Neural crest cell (in vitro differentiated cells): ENCODE data around the gene SH3RF3. TPM values are rescaled to one million over a fixed set of nuclear protein-coding genes. Genes with fewer than 3 reads are reported as not detected.

Source experiments
- DNase-seq: peaks from one replicate; pipeline ENCODE4 v3.0.0; 2021; ENCODE audit warnings: low read depth, mixed read lengths, low spot score
- H3K27ac Mint-ChIP-seq: one replicate; pipeline ENCODE4 v1.8.0; 2021; ENCODE audit warnings: mild to moderate bottlenecking, mixed read lengths; ENCODE audit not compliant: unreplicated experiment
- H3K27me3 Mint-ChIP-seq: 2 replicates; pipeline ENCODE4 v1.8.0; 2021; ENCODE audit warnings: low read depth, mild to moderate bottlenecking, mixed read lengths
- H3K36me3 Mint-ChIP-seq: 2 replicates; pipeline ENCODE4 v1.8.0; 2021; ENCODE audit warnings: low read depth, mild to moderate bottlenecking, mixed read lengths
- H3K4me1 Mint-ChIP-seq: 2 replicates; pipeline ENCODE4 v1.8.0; 2021; ENCODE audit warnings: mixed read lengths
- H3K4me3 Mint-ChIP-seq: one replicate; pipeline ENCODE4 v1.8.0; 2021; ENCODE audit warnings: mild to moderate bottlenecking, mixed read lengths
- H3K9me3 Mint-ChIP-seq: 2 replicates; pipeline ENCODE4 v1.8.0; 2021; ENCODE audit warnings: mixed read lengths
- total RNA-seq: library from RNA; stranded (reverse); gene quantifications from 2 replicates; pipeline ENCODE4 v1.2.1, GENCODE V29; 2021
- TF ChIP-seq, protein P1 (sequence below): fragments of 200-600 bp; sonication (generic); conservative IDR thresholded peaks from 2 replicates; pipeline ENCODE4 v1.5.0; 2021; ENCODE audit warnings: antibody characterized with exemption, mild to moderate bottlenecking

Gene SH3RF3
- total RNA-seq, 1 donor from 2014 or later, result 0.70 TPM

DNA sequence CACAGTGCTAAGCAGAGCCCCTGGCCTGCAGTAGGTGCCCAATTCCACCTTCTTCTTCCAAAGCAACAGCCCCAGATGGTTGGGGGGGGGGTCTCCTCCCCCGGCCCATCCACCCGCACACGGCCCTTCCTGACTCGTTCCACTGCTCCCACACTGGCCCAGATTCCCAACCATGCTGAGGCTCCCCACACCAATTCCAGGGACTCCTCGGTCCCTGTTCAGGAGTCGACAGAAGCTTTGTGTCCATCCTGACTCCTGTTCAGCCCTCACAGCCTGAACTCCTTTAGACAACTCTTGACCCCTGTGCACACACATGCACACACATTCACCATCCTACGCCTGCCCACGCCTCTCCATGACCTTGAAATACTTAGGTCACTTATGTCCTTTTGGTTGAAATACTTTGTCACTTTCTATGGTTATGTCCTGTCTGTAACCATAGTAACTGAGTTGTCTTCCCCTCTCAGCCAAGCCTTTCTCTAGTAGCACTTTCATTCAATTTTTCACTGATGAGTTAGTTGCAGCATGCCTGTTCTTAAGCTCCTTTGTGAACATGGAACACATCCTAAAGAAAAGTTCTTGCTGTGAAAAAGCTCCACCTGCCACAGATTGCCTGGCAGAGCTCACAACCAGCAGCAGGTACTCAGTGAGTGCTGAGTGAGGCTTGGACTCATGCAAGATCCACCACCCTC lies 258.9 kb downstream of the SH3RF3 start:
- Mint-ChIP-seq H3K27ac (no peak overlapping the region), H3K4me1 (peaks cover 36% of the 10 kb centered on the region), H3K36me3 (no peaks in the 10 kb centered on the region), H3K27me3 (peaks cover 55% of the 10 kb centered on the region), H3K9me3 (no peaks in the 10 kb centered on the region), H3K4me3 (no peak overlapping the region)
- DNase-seq, result no peak
- TF ChIP-seq, protein P1, sequence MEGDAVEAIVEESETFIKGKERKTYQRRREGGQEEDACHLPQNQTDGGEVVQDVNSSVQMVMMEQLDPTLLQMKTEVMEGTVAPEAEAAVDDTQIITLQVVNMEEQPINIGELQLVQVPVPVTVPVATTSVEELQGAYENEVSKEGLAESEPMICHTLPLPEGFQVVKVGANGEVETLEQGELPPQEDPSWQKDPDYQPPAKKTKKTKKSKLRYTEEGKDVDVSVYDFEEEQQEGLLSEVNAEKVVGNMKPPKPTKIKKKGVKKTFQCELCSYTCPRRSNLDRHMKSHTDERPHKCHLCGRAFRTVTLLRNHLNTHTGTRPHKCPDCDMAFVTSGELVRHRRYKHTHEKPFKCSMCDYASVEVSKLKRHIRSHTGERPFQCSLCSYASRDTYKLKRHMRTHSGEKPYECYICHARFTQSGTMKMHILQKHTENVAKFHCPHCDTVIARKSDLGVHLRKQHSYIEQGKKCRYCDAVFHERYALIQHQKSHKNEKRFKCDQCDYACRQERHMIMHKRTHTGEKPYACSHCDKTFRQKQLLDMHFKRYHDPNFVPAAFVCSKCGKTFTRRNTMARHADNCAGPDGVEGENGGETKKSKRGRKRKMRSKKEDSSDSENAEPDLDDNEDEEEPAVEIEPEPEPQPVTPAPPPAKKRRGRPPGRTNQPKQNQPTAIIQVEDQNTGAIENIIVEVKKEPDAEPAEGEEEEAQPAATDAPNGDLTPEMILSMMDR, result no peak

DNA sequence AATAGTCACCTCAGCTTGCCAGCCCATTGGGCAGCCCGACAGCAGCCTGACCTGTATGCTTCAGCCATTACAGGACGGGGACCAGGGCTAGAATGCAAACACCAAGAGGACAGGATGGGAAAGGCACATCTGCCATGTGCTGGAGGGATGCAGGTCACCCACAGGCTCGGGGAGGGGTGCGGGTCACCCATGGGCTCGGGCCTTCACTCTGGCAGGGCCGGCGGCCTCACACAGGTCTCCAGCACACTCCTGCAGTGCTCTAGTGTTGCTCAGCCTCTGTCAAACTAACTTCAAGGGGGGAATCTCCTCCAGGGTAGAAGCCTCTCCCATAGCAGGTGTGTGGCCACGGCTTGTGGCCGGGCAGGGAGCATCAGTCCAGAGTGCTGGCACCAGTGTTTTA lies 262.2 kb downstream of the SH3RF3 start:
- DNase-seq, result no peak
- Mint-ChIP-seq H3K27me3 (peaks cover 48% of the 10 kb centered on the region), H3K36me3 (no peaks in the 10 kb centered on the region), H3K4me1 (peaks cover 35% of the 10 kb centered on the region), H3K4me3 (no peak overlapping the region), H3K9me3 (no peaks in the 10 kb centered on the region), H3K27ac (no peak overlapping the region)
- TF ChIP-seq, protein P1, result no peak

- Mint-ChIP-seq H3K36me3 (no peaks in the 10 kb centered on the region), H3K27me3 (peaks cover 52% of the 10 kb centered on the region), H3K4me1 (peaks cover 27% of the 10 kb centered on the region), H3K4me3 (no peak overlapping the region), H3K9me3 (no peaks in the 10 kb centered on the region), H3K27ac (no peak overlapping the region)
- no peak for DNase-seq
- TF ChIP-seq, protein P1, result no peak
These were observed 263.1 kb downstream of the SH3RF3 start for GRCh38 chr2:109392140-109392539.

DNA sequence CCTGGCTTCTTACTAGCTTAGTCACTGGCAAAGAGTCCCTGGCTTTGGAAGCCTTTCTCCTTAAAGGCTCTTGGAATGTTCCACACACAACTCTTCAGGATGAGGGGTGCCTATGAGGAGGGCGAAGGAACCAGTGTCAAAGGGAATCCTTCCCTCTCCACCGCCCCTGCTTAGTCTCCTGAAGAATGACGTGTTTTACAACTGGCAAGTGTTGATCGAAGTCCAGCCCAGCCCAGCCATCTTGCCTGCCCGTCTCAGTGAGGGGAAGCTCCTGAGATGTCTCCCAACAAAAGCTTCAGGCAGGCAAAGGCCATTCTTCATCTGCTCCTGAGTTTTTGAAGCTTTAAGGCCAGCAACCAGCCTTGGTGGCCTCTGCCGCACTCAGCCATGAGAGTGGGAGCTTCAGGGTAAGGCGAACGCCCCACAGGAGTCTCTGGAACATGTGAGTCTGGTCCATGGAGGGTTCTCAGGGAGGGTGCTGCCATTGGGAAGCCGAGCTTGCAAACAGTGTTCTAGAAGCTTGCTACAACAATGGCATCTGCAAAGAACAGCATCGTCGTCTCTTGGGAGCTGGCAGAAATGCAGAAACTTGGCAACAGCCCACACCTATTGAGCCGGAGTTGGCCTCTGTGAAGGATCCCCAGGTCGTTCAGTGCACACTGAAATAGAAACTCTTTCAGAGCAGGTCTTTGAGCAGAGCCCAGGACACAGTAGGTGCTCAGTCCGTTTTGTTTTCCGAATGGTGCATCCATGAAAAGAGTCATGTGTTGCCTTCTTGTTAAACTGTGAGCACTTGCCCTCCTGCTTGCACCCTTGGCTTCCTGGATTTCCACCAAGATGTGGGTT lies 264.0 kb downstream of the SH3RF3 start:
- Mint-ChIP-seq H3K27me3 (peaks cover 55% of the 10 kb centered on the region), H3K27ac (no peak overlapping the region)

DNA sequence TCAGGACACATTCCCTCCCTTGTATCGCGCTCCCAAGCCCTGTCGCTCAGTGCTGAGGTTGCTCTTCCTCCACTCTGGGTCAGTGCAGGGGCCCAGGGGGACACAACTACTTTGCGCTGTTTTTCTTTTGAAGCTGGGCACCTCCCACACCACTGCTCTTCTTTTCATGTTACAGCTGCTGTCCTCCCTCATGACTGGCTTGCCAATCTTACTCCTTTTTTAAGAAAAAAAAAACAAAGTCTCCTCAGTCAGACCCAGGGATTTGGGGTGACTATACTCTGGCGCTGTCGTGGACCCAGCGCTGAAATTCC lies 264.6 kb downstream of the SH3RF3 start:
- peaks cover 59% of the 10 kb centered on the region for H3K27me3 Mint-ChIP-seq
- H3K27ac Mint-ChIP-seq, result no peak overlapping the region
- peaks cover 23% of the 10 kb centered on the region for H3K4me1 Mint-ChIP-seq

More for the DNA sequence above, 264.0 kb downstream of the SH3RF3 start:
- Mint-ChIP-seq H3K36me3 (no peaks in the 10 kb centered on the region), H3K4me3 (no peak overlapping the region), H3K9me3 (no peaks in the 10 kb centered on the region), H3K4me1 (peaks cover 22% of the 10 kb centered on the region)
- TF ChIP-seq, protein P1, result no peak
- DNase-seq, result no peak

More for the DNA sequence above, 264.6 kb downstream of the SH3RF3 start:
- Mint-ChIP-seq H3K9me3 (no peaks in the 10 kb centered on the region), H3K4me3 (no peak overlapping the region), H3K36me3 (no peaks in the 10 kb centered on the region)
- no peak for DNase-seq
- TF ChIP-seq, protein P1, result no peak
